ENCODE data around the gene CHRM3. TPM values are rescaled to one million over a fixed set of nuclear protein-coding genes. Genes with fewer than 3 reads are reported as not detected.

Gene CHRM3
- total RNA-seq, 1 donor from 2014 or later = 2.4 TPM

- H3K4me1 Mint-ChIP-seq (ENCODE audit: unreplicated experiment) = no peaks in the 10 kb centered on the region
- H3K9me3 Mint-ChIP-seq = peaks cover 5% of the 10 kb centered on the region
- DNase-seq (ENCODE audit: extremely low spot score, unreplicated experiment) = no peak
- no peak overlapping the region for H3K4me3 Mint-ChIP-seq
- H3K27ac Mint-ChIP-seq = no peak overlapping the region
- H3K36me3 Mint-ChIP-seq = no peaks in the 10 kb centered on the region
- peaks cover 12% of the 10 kb centered on the region for H3K27me3 Mint-ChIP-seq
- no peak for TF ChIP-seq CTCF (conservative IDR thresholded peaks at IDR 0.05)
These were observed 47.8 kb downstream of the CHRM3 start for GRCh38 chr1:239434181-239434580.

All from type B pancreatic cell (in vitro differentiated cells).